Bladder microvascular endothelial cell (primary cell): Measurements from ENCODE around the gene CST11. TPM values are rescaled to one million over a fixed set of nuclear protein-coding genes. Genes with fewer than 3 reads are reported as not detected.

Source experiments
- total RNA-seq: library from RNA; depleted of rRNA; stranded (reverse); fragments of >200 nt; gene quantifications from 2 replicates; pipeline ENCODE4 v1.2.3, GENCODE V29; 2014

Gene CST11
- total RNA-seq = not detected in 2 replicates

DNA sequence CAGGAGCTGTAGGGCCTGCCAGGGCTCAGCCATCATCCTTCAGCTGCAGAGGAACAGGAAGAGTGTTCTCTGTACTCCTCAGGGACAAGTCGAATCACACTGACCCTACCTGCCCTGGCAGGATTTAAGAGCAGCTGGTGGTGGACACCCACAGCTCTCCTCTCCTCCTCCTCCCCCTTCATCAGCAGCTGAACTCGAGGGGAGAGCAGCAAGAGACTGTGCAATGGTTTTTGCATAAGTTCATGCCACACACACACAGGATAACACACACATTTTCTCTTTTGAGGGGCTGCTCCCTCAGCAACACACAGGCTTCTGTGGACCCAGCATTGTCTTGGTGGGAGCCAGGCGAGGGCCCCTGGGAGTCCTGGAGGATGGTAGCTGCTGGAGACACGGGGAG, at the start of gene CST11:
Gene CST11, minus strand, starts transcription at position 101 of the 400 bp plus-strand sequence. Its CDS starts 65 bp downstream, at position 36.

DNA sequence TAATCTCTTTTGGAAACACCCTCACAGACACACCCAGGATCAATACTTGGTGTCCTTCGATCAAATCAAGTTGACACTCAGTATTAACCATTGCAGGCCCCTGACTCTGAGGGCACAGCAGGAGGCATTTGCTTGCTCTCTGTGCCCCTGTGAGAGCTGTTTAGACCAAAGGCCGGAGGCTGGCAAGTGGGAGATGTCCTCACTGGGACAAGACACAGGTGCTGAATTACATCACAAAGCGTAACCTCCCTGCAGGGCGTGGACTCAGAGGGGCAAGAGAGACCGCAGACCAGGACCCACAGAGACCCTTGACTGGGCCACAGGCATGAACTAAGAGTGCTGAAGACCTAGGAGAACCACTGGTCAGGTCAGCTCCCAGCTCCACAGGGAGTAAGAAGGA, 38.1 kb upstream of the CST11 start, which contains the start of gene CST8:
Gene CST8, plus strand, starts transcription at position 301 of the 400 bp plus-strand sequence. CDS start 551 bp downstream, outside the sequence.

DNA sequence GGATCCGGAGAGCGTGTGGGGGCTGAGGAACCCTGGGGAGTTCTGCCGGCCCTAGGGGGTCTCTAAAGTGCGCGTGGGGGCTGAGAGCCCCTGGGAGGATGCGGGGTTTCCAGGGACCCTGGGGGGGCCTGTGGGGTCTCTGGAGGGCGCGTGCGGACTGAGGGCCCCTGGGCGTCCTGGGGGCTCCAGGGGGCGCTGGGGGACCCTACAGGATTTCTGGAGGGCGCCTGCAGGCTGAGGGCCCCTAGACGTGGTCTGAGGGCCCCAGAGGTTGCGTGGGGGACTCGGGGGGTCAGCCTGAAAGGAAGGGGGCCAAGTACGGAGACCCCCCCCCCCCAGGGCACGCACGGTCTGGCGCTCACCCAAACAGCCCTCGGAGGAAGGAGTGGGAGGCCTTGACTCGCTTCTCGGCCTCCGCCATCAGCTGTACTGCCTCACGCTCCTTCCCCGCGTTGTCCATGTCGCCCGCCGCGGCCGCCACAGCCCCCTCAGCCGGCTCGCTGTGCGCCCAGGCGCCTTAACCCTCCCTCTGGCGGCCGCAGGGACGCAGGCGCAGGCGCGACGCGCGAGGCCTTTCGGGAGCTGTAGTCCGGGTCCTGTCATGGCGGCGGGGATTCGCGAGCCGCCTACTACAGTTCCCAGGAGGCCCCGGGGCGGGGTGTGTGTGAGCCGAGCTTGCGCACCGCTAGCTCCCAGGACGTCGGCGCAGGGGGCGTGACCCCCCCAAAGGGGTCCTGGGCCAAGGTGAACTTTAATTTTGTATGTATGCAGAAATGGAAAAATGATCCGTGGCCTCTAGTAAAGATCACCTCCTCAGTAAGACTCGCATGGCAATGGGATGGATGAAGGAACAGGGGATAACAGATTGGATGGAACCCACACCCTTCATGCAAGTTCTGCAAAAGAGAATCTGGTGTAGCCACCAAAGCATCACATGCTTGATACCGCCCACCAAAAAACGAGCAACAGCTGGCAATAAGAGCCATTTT, 31.4 kb downstream of the CST11 start, which contains the start of gene NAPB:
Gene NAPB, minus strand, starts transcription at position 546 of the 989 bp plus-strand sequence. Its CDS starts 86 bp downstream, at position 460.

Other genes with a start within 250 kb of the CST11 start
- gene NXT1, start 102.1 kb downstream of the CST11 start, total RNA-seq = 22.5 and 24.2 TPM in 2 replicates
- 19.6 and 33.2 TPM in 2 replicates for gene GZF1, start 90.7 kb downstream of the CST11 start, total RNA-seq
- gene NAPB, start 31.4 kb downstream of the CST11 start, total RNA-seq = 5.0 and 13.2 TPM in 2 replicates
- not detected in 2 replicates for gene CSTL1, start 13.2 kb downstream of the CST11 start, total RNA-seq
- gene CST8, start 38.2 kb upstream of the CST11 start, total RNA-seq = not detected in 2 replicates
- not detected in 2 replicates for gene CST9L, start 115.6 kb upstream of the CST11 start, total RNA-seq
- gene CST9, start 153.0 kb upstream of the CST11 start, total RNA-seq = not detected in 2 replicates
- 181 and 201 TPM in 2 replicates for gene CST3, start 185.1 kb upstream of the CST11 start, total RNA-seq
- gene CST4, start 236.2 kb upstream of the CST11 start, total RNA-seq = not detected in 2 replicates